GM12878 (cell line): ENCODE measurements around the gene GEMIN2. TPM values are rescaled to one million over a fixed set of nuclear protein-coding genes. Genes with fewer than 3 reads are reported as not detected.
"Not testable (repeated sequence)": the region's sequence is repeated elsewhere in the genome, so short reads cannot be mapped to it uniquely, and the experiment has no call there.

Experiments used
- ATAC-seq: fragments of 200-7000 bp; cut with Tn5 transposase; 3 replicates; pipeline ENCODE4 v1.9.1; 2020; ENCODE audit warnings: mild to moderate bottlenecking, moderate library complexity
- BruUV-seq: library from RNA; stranded (reverse); fragments of 400-500 nt; replicated peaks from 2 replicates; lab custom pipeline; 2021; lab: Mats Ljungman, UMichigan
- CTCF ChIA-PET: fragments of 300-600 bp; sonication (Branson Sonifier 250); formaldehyde crosslinking; extraction: SDS; loops from one replicate; lab custom pipeline; 2021; ENCODE audit warnings: inconsistent platforms; lab: Yijun Ruan, JAX
- POLR2A ChIA-PET: fragments of 350-600 bp; formaldehyde crosslinking; extraction: SDS; loops from one replicate; lab custom pipeline; 2021; ENCODE audit warnings: inconsistent platforms; lab: Charles Lee
- RAD21 ChIA-PET: fragments of 300-600 bp; sonication (Branson Sonifier 250); formaldehyde crosslinking; loops from one replicate; lab custom pipeline; 2023; ENCODE audit warnings: antibody characterized with exemption; ENCODE audit not compliant: unreplicated experiment; lab: Charles Lee
- SMC1A ChIA-PET: fragments of 300-600 bp; sonication (Branson Sonifier 250); formaldehyde crosslinking; loops from one replicate; lab custom pipeline; 2023; ENCODE audit not compliant: unreplicated experiment, uncharacterized antibody; lab: Charles Lee
- DNase-seq: peaks from one replicate; pipeline ENCODE4 v3.0.0-alpha.2; 2011; ENCODE audit warnings: low read depth, low spot score
- FAIRE-seq: peaks from 3 replicates; lab custom pipeline; 2011; peaks lifted over from hg19 to GRCh38; lab: Jason Lieb, UNC
- H2AFZ ChIP-seq: 2 replicates; pipeline ENCODE4 v1.6.0; 2011; ENCODE audit warnings: low read depth, low read length, control low read depth; ENCODE audit not compliant: control insufficient read depth
- H3K27ac ChIP-seq: 2 replicates; pipeline ENCODE4 v1.5.1; 2011; ENCODE audit warnings: control low read depth; ENCODE audit not compliant: control insufficient read depth, insufficient read depth
- H3K27me3 ChIP-seq, 2 experiments: replicated peaks in 1 of 2; 2 replicates each; pipeline versions ENCODE4 v1.6.0 to v1.6.1; 2011; ENCODE audit warnings: low read length in 1 of 2; ENCODE audit not compliant: control insufficient read depth in 2 of 2, insufficient read depth in 2 of 2
- H3K36me3 ChIP-seq, 2 experiments: 2 replicates each; pipeline ENCODE4 v1.5.1; 2011; ENCODE audit warnings: low read length in 1 of 2; ENCODE audit not compliant: control insufficient read depth in 2 of 2, insufficient read depth in 2 of 2
- H3K4me1 ChIP-seq: 2 replicates; pipeline ENCODE4 v1.6.1; 2011; ENCODE audit warnings: mild to moderate bottlenecking, low read length, moderate library complexity, mixed read lengths; ENCODE audit not compliant: control insufficient read depth, insufficient read depth
- H3K4me2 ChIP-seq: 2 replicates; pipeline ENCODE4 v1.6.0; 2011; ENCODE audit warnings: control low read depth; ENCODE audit not compliant: control insufficient read depth, insufficient read depth
- H3K4me3 ChIP-seq: fragments of 200-600 bp; sonication (generic); 2 replicates; pipeline ENCODE4 v1.5.1; 2016
- H3K79me2 ChIP-seq: 2 replicates; pipeline ENCODE4 v1.6.0; 2011; ENCODE audit warnings: low read length; ENCODE audit not compliant: control insufficient read depth, insufficient read depth
- H3K9ac ChIP-seq: 2 replicates; pipeline ENCODE4 v1.8.0; 2011; ENCODE audit warnings: low read length, control low read depth, mixed read lengths; ENCODE audit not compliant: control insufficient read depth, insufficient read depth
- H3K9me3 ChIP-seq: replicated peaks from 3 replicates; pipeline ENCODE4 v1.5.1; 2011; ENCODE audit warnings: mild to moderate bottlenecking, low read length; ENCODE audit not compliant: control insufficient read depth, insufficient read depth
- H4K20me1 ChIP-seq: 2 replicates; pipeline ENCODE4 v1.6.0; 2011; ENCODE audit not compliant: control insufficient read depth, insufficient read depth
- EED ChIP-seq: sonication (generic); IDR thresholded peaks from 2 replicates; pipeline ENCODE4 v1.6.1; 2016; ENCODE audit warnings: antibody characterized with exemption, low read depth
- KLF5 ChIP-seq: fragments of 450-650 bp; IDR thresholded peaks from 2 replicates; pipeline ENCODE4 v1.6.1; 2014; ENCODE audit warnings: mild to moderate bottlenecking; ENCODE audit not compliant: partially characterized antibody
- MTA2 ChIP-seq: fragments of 450-650 bp; IDR thresholded peaks from 2 replicates; pipeline ENCODE4 v1.6.1; 2016; ENCODE audit warnings: low read depth, mild to moderate bottlenecking, moderate library complexity
- PML ChIP-seq: IDR thresholded peaks from 2 replicates; pipeline ENCODE4 v1.6.1; 2012; ENCODE audit warnings: low read length, inconsistent platforms
- RFX5 ChIP-seq: IDR thresholded peaks from 2 replicates; pipeline ENCODE4 v1.6.1; 2011; ENCODE audit warnings: low read depth, low read length, improper control_type of control experiment
- ZBED1 ChIP-seq: IDR thresholded peaks from 2 replicates; pipeline ENCODE4 v1.6.1; 2016; ENCODE audit warnings: borderline replicate concordance
- ZNF622 ChIP-seq: fragments of 450-650 bp; IDR thresholded peaks from 2 replicates; pipeline ENCODE4 v1.6.1; 2017; ENCODE audit warnings: mild to moderate bottlenecking, inconsistent platforms
- ZSCAN29 ChIP-seq: fragments of 450-650 bp; IDR thresholded peaks from 2 replicates; pipeline ENCODE4 v1.6.1; 2017; ENCODE audit warnings: mild to moderate bottlenecking, moderate library complexity
- WGBS: methylation state at CpG from one replicate; pipeline ENCODE4 v1.1.6; 2016; ENCODE audit warnings: low lambda C conversion rate; ENCODE audit not compliant: insufficient replicate concordance, insufficient coverage; ENCODE audit errors: missing lambda C conversion rate; 5-methylcytosine and 5-hydroxymethylcytosine counted together
- in situ Hi-C: fragments of 300-500 bp; cut with MboI; formaldehyde crosslinking; loops from 9 replicates; pipeline ENCODE4 v1.14.3; 2018; ENCODE audit warnings: mixed read lengths
- intact Hi-C: fragments of 100-400 bp; cut with micrococcal nuclease; formaldehyde crosslinking; loops from one replicate; pipeline ENCODE4 v1.14.2; 2022; ENCODE audit not compliant: unreplicated experiment
- polyA plus RNA-seq, 11 experiments: library from polyadenylated mRNA; depleted of rRNA in 4 of 11; unstranded in 6 of 11; stranded (reverse) in 5 of 11; fragments of >200 nt; fragmentation: Nextera tagmentation in 4 of 11; fragmentation: Illumina TruSeq in 1 of 11; extraction: Ambion mirVana in 4 of 11; extraction: Trizol in 1 of 11; gene quantifications; 1 replicate in 1 of 11; 2 replicates in 10 of 11; pipeline versions ENCODE4 v1.2.1 to v1.2.3, GENCODE V29; 2011 to 2016; ENCODE audit warnings: inconsistent platforms in 2 of 11, missing spikeins in 2 of 11, low read depth in 1 of 11
- total RNA-seq, 4 experiments: library from RNA; depleted of rRNA in 3 of 4; stranded (reverse); fragments of >200 nt in 3 of 4; fragmentation: Illumina TruSeq in 1 of 4; extraction: Trizol in 1 of 4; gene quantifications; 2 replicates each; pipeline versions ENCODE4 v1.2.1 to v1.2.3, GENCODE V29; 2013 to 2021

Gene GEMIN2
- total and polyA plus RNA-seq, 10 of the 15 experiments (the other 5 are each of a cell fraction or from before 2014, with no cell fraction given): 25.9 to 69.3 (median 46.1) TPM

DNA sequence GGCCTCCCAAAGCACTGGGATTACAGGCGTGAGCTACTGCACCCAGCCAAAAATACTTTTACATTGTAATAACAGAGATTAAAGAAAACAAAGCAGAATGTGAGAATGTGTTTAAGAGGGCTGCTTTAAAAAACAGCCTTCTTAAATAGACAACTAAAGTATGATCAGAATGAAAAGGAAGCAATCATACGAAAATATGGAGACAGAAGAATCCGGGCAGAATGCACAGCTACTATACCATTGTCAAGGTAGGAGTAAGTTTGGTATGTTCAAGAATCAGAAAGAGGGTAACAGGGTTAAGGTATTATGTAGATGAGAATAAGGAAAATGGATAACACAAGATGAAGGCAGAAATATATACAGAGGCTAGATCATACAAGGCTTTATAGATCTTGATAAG, 19.6 kb upstream of the GEMIN2 start:
- H3K79me2 ChIP-seq: peaks cover 8% of the 10 kb centered on the region
- no TSS peak for BruUV-seq

DNA sequence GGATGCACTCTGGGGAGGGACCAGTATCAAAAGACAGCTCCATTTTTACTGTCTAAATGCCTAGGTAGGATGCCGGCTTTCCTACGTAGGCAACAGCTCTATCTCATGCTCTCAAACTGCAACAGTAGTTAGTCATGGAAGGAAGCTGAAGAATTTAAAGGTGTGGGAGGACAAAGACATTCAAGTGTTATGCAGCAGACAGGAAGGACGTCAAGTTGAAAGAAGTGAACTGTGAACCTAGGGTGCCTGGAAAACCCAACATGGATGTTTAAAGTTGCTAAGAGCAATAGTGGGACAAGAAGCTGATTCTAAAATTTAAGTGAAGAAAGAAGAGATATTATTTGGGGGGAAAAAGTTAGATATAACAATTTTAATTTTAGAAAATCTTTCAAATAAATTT, 17.0 kb upstream of the GEMIN2 start:
- Histone ChIP-seq H3K9me3 (no peaks in the 10 kb centered on the region), H3K4me2 (peak overlapping the region; percentile 13; the same call in 1 of the 2 replicates), H3K9ac (no peak overlapping the region), H3K4me3 (no peak overlapping the region), H3K27me3 (no peaks in the 10 kb centered on the region), H3K36me3 (peaks cover 2% of the 10 kb centered on the region in 2 experiments; a peak in 2 of 4 replicates), H2AFZ (no peak overlapping the region), H3K4me1 (no peaks in the 10 kb centered on the region), H3K79me2 (peaks cover 21% of the 10 kb centered on the region), H3K27ac (no peak overlapping the region), H4K20me1 (no peaks in the 10 kb centered on the region)
- TF ChIP-seq RFX5 (no peak), PML (no peak), ZSCAN29 (no peak), ZBED1 (no peak), ZNF622 (no peak)
- DNase-seq: no peak
- ChIA-PET POLR2A (interaction anchor here (0.9 kb wide), 1 partner anchor 17 kb away, joined by 6 read pairs; the partner anchor contains the start of gene GEMIN2), RAD21 (interaction anchor here (1.0 to 3.6 kb wide), 2 partner anchors 17 to 333 kb away, joined by 3 to 8 read pairs; partner anchors contain the start of gene GEMIN2), SMC1A (interaction anchor here (0.7 to 1.6 kb wide), 8 partner anchors 10 to 73 kb away, joined by 3 to 4 read pairs (median 3); partner anchors contain the start of gene TRAPPC6B), CTCF (interaction anchor here (1.0 to 1.2 kb wide), 2 partner anchors 14 to 36 kb away, joined by 3 read pairs; no protein-coding TSS in a partner anchor)
- intact Hi-C loops (no loop called here), in situ Hi-C loops (no loop called here)
- peak; percentile 44 for ATAC-seq
- BruUV-seq: no TSS peak
- no peak for FAIRE-seq
- WGBS: 80% methylated on average over 3 of the region's 3 CpGs

More for the DNA sequence above, 19.6 kb upstream of the GEMIN2 start:
- Histone ChIP-seq H2AFZ (no peak overlapping the region), H3K9ac (no peak overlapping the region), H3K36me3 (peaks cover 5 to 12% of the 10 kb centered on the region in 2 experiments; a peak in 3 of 4 replicates), H3K9me3 (no peaks in the 10 kb centered on the region), H3K4me1 (no peaks in the 10 kb centered on the region), H3K27ac (no peak overlapping the region), H3K4me3 (no peak overlapping the region), H3K4me2 (no peak overlapping the region), H4K20me1 (no peaks in the 10 kb centered on the region), H3K27me3 (no peaks in the 10 kb centered on the region)
- SMC1A ChIA-PET: no interaction called here
- intact Hi-C loops: no loop called here
- TF ChIP-seq EED (no peak), MTA2 (no peak), KLF5 (no peak)
- FAIRE-seq (no peak), DNase-seq (no peak), ATAC-seq (no peak)
- POLR2A ChIA-PET: interaction anchor here (0.6 kb wide), 1 partner anchor 51 kb away, joined by 3 read pairs; no protein-coding TSS in a partner anchor
- 96% methylated on average over 3 of the region's 3 CpGs for WGBS
- in situ Hi-C loops: no loop called here
- RAD21 ChIA-PET: no interaction called here
- CTCF ChIA-PET: no interaction called here

DNA sequence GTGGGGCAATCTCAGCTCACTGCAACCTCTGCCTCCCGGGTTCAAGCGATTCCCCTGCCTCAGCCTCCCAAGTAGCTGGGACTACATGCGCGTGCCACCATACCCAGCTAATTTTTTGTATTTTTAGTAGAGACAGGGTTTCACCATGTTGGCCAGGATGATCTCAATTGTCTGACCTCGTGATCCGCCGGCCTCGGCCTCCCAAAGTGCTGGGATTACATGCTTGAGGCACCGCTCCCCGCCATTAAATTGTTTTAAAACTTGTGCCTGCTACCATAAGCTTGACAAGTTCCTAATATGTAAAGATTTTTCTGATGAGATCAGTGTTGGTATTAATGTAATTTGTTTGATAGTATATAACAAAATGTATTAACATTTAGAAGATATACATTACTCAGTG, 14.9 kb upstream of the GEMIN2 start:
- FAIRE-seq, H3K4me2 ChIP-seq, in situ Hi-C loops, H3K27ac ChIP-seq, DNase-seq, H2AFZ ChIP-seq, BruUV-seq, H3K36me3 ChIP-seq, H4K20me1 ChIP-seq, H3K27me3 ChIP-seq, H3K9me3 ChIP-seq, intact Hi-C loops, H3K4me1 ChIP-seq, H3K4me3 ChIP-seq, ATAC-seq, H3K9ac ChIP-seq: not testable (repeated sequence)
- ChIA-PET POLR2A (interaction anchor here (0.7 to 1.1 kb wide), 4 partner anchors 15 to 959 kb away, joined by 3 to 7 read pairs (median 4); partner anchors contain the start of gene GEMIN2), RAD21 (interaction anchor here (3.6 kb wide), 1 partner anchor 15 kb away, joined by 8 read pairs; the partner anchor contains the start of gene GEMIN2), CTCF (interaction anchor here (0.6 to 2.4 kb wide), 6 partner anchors 15 to 375 kb away, joined by 3 to 7 read pairs (median 5); partner anchors contain the start of gene GEMIN2), SMC1A (interaction anchor here (0.7 to 1.4 kb wide), 2 partner anchors 71 to 353 kb away, joined by 3 read pairs; partner anchors contain the start of gene TRAPPC6B)
- 98% methylated on average over 10 of the region's 10 CpGs for WGBS
- H3K79me2 ChIP-seq: peaks cover 37% of the 10 kb centered on the region
